Stimulated activated CD4-positive, alpha-beta T cell treated with anti-CD3 and anti-CD28 coated beads, Interleukin-2, amount 100 ng/mL, for 4 hours (primary cell): ENCODE measurements around the gene TBC1D5.
"Not testable (repeated sequence)": the region's sequence is repeated elsewhere in the genome, so short reads cannot be mapped to it uniquely, and the experiment has no call there.

Source experiments
- DNase-seq: peaks from one replicate; pipeline ENCODE4 v3.0.0-alpha.2; 2020; ENCODE audit warnings: low read depth

The TBC1D5 gene

GRCh38 chr3:17132286-17133115 lies 609.9 kb downstream of the TBC1D5 start:
- no peak for DNase-seq

GRCh38 chr3:17130956-17131355 lies 611.5 kb downstream of the TBC1D5 start:
- DNase-seq = no peak

- no peak for DNase-seq
Measured at GRCh38 chr3:17129556-17129955, 612.9 kb downstream of the TBC1D5 start.

- not testable (repeated sequence) for DNase-seq
Measured at GRCh38 chr3:17128671-17129070, 613.8 kb downstream of the TBC1D5 start.

GRCh38 chr3:17125738-17126442 lies 616.5 kb downstream of the TBC1D5 start:
- no peak for DNase-seq

- no peak for DNase-seq
Measured at GRCh38 chr3:17122758-17123157, 619.7 kb downstream of the TBC1D5 start.

GRCh38 chr3:17121336-17121735 lies 621.1 kb downstream of the TBC1D5 start:
- no peak for DNase-seq

GRCh38 chr3:17120115-17120514 lies 622.3 kb downstream of the TBC1D5 start:
- no peak for DNase-seq

GRCh38 chr3:17119201-17120072 lies 623.0 kb downstream of the TBC1D5 start:
- DNase-seq = no peak

GRCh38 chr3:17118771-17119170 lies 623.7 kb downstream of the TBC1D5 start:
- no peak for DNase-seq

GRCh38 chr3:17116007-17116600 lies 626.3 kb downstream of the TBC1D5 start:
- no peak for DNase-seq

GRCh38 chr3:17115186-17115585 lies 627.2 kb downstream of the TBC1D5 start:
- no peak for DNase-seq

- no peak for DNase-seq
Measured at GRCh38 chr3:17111586-17111985, 630.8 kb downstream of the TBC1D5 start.

GRCh38 chr3:17110660-17111396 lies 631.6 kb downstream of the TBC1D5 start:
- no peak for DNase-seq
